Endothelial cell of umbilical vein (primary cell): ENCODE results near the gene SEMA4D. TPM values are rescaled to one million over a fixed set of nuclear protein-coding genes. Genes with fewer than 3 reads are reported as not detected.

Experiments
- BruUV-seq: library from RNA; stranded (reverse); fragments of 400-500 nt; replicated peaks from 2 replicates; lab custom pipeline; 2021; lab: Mats Ljungman, UMichigan
- CTCF ChIA-PET: fragments of 300-600, 350-600 bp; sonication (Branson Sonifier 250); formaldehyde crosslinking; loops from one replicate; lab custom pipeline; 2021; ENCODE audit warnings: antibody characterized with exemption, inconsistent platforms; lab: Charles Lee
- POLR2A ChIA-PET: fragments of 300-600, 350-600 bp; sonication (Branson Sonifier 250); formaldehyde crosslinking; loops from one replicate; lab custom pipeline; 2021; ENCODE audit warnings: antibody characterized with exemption, inconsistent platforms; lab: Charles Lee
- DNase-seq: peaks from one replicate; pipeline ENCODE4 v3.0.0-alpha.2; 2011; ENCODE audit warnings: low read depth, low spot score
- FAIRE-seq: peaks from 2 replicates; lab custom pipeline; 2011; peaks lifted over from hg19 to GRCh38; lab: Jason Lieb, UNC
- H2AFZ ChIP-seq: 2 replicates; pipeline ENCODE4 v1.6.0; 2012; ENCODE audit warnings: low read depth, low read length, control low read depth, inconsistent platforms
- H3K27ac ChIP-seq: 2 replicates; pipeline ENCODE4 v1.5.1; 2011; ENCODE audit warnings: low read depth, mild to moderate bottlenecking, control low read depth, low read length, moderate library complexity; ENCODE audit not compliant: insufficient read depth
- H3K27me3 ChIP-seq, 2 experiments: 2 replicates each; pipeline versions ENCODE4 v1.6.0 to v1.6.1; 2011; ENCODE audit warnings: low read length in 2 of 2, mixed read lengths in 1 of 2; ENCODE audit not compliant: control insufficient read depth in 2 of 2, insufficient read depth in 2 of 2
- H3K36me3 ChIP-seq, 2 experiments: 2 replicates in 1 of 2; 3 replicates in 1 of 2; pipeline ENCODE4 v1.5.1; 2011; ENCODE audit warnings: low read length in 2 of 2, mild to moderate bottlenecking in 1 of 2, moderate library complexity in 1 of 2; ENCODE audit not compliant: control insufficient read depth in 2 of 2, insufficient read depth in 2 of 2; ENCODE audit errors: extremely low read depth in 1 of 2
- H3K4me1 ChIP-seq: 3 replicates; pipeline ENCODE4 v1.5.1; 2011; ENCODE audit warnings: mild to moderate bottlenecking, low read length; ENCODE audit not compliant: control insufficient read depth, insufficient read depth; ENCODE audit errors: extremely low read depth
- H3K4me2 ChIP-seq: 2 replicates; pipeline ENCODE4 v1.6.1; 2011; ENCODE audit warnings: low read length, control low read depth, mixed read lengths; ENCODE audit not compliant: insufficient read depth
- H3K4me3 ChIP-seq, 3 experiments: fragments of 200-600 bp in 1 of 3; sonication (generic), shearing (Covaris generic) in 1 of 3; replicated peaks in 1 of 3; 2 replicates each; pipeline ENCODE4 v1.5.1; 2011 to 2016; ENCODE audit warnings: control low read depth in 3 of 3, low read length in 3 of 3, mild to moderate bottlenecking in 2 of 3, inconsistent platforms in 1 of 3, low read depth in 1 of 3, moderate library complexity in 1 of 3; ENCODE audit not compliant: insufficient read depth in 1 of 3
- H3K79me2 ChIP-seq: 2 replicates; pipeline ENCODE4 v1.6.0; 2012; ENCODE audit warnings: low read length, inconsistent platforms; ENCODE audit not compliant: control insufficient read depth, insufficient read depth
- H3K9ac ChIP-seq: replicated peaks from 2 replicates; pipeline ENCODE3; 2011; ENCODE audit warnings: low read length, control low read depth; ENCODE audit not compliant: insufficient read depth; ENCODE audit errors: extremely low read depth
- H3K9me1 ChIP-seq: replicated peaks from 3 replicates; pipeline ENCODE4 v1.6.0; 2011; ENCODE audit warnings: mild to moderate bottlenecking, low read length; ENCODE audit not compliant: control insufficient read depth, insufficient read depth; ENCODE audit errors: extremely low read depth
- H3K9me3 ChIP-seq: replicated peaks from 2 replicates; pipeline ENCODE4 v1.5.1; 2012; ENCODE audit warnings: low read length, inconsistent platforms; ENCODE audit not compliant: control insufficient read depth, insufficient read depth
- H4K20me1 ChIP-seq: replicated peaks from 2 replicates; pipeline ENCODE3; 2011; ENCODE audit warnings: mild to moderate bottlenecking, low read length; ENCODE audit not compliant: control insufficient read depth, insufficient read depth; ENCODE audit errors: extremely low read depth
- CTCF ChIP-seq, 2 donors: IDR thresholded peaks; 1 replicate in 1 of 2; 2 replicates in 1 of 2; pipeline ENCODE4 v1.5.1; 2011; ENCODE audit warnings: low read length in 2 of 2, mild to moderate bottlenecking in 2 of 2, moderate library complexity in 2 of 2, control low read depth in 1 of 2, inconsistent platforms in 1 of 2, low read depth in 1 of 2; ENCODE audit not compliant: insufficient read depth in 1 of 2; ENCODE audit errors: extremely low read depth in 1 of 2
- EZH2 ChIP-seq: IDR thresholded peaks from 2 replicates; pipeline ENCODE4 v1.6.1; 2012; ENCODE audit warnings: borderline replicate concordance, low read depth, mild to moderate bottlenecking, moderate library complexity, low read length, inconsistent platforms; ENCODE audit not compliant: severe bottlenecking
- FOS ChIP-seq: IDR thresholded peaks from 2 replicates; pipeline ENCODE4 v1.6.1; 2011; ENCODE audit warnings: mild to moderate bottlenecking, low read length, moderate library complexity, borderline replicate concordance; ENCODE audit not compliant: insufficient read depth
- GATA2 ChIP-seq: IDR thresholded peaks from 2 replicates; pipeline ENCODE4 v1.7.0; 2011; ENCODE audit warnings: low read depth, mild to moderate bottlenecking, moderate library complexity, mixed read lengths, low read length; ENCODE audit not compliant: insufficient read length, insufficient read depth
- JUN ChIP-seq: IDR thresholded peaks from 2 replicates; pipeline ENCODE4 v1.6.1; 2011; ENCODE audit warnings: borderline replicate concordance, low read depth; ENCODE audit not compliant: insufficient read length, insufficient read depth
- MAX ChIP-seq: IDR thresholded peaks from 2 replicates; pipeline ENCODE4 v1.6.1; 2011; ENCODE audit not compliant: insufficient read depth, insufficient read length
- MYC ChIP-seq: IDR thresholded peaks from one replicate; pipeline ENCODE4 v1.6.1; 2011; ENCODE audit warnings: mild to moderate bottlenecking, low read depth, low read length
- POLR2A ChIP-seq: IDR thresholded peaks from 2 replicates; pipeline ENCODE4 v1.6.1; 2012; ENCODE audit warnings: low read depth, mild to moderate bottlenecking, control low read depth, low read length
- POLR2AphosphoS5 ChIP-seq: IDR thresholded peaks from 2 replicates; pipeline ENCODE4 v1.6.1; 2012; ENCODE audit warnings: low read depth, mild to moderate bottlenecking, control low read depth, low read length, moderate library complexity; ENCODE audit not compliant: insufficient read depth
- dilution Hi-C: fragments of 300-500 bp; cut with MboI; formaldehyde crosslinking; loops from one replicate; pipeline ENCODE4 v1.15.0; 2019; ENCODE audit warnings: low sequenced_read_pairs; ENCODE audit not compliant: extremely low pct_ligation_motif_present
- intact Hi-C: fragments of 100-400 bp; cut with micrococcal nuclease; formaldehyde crosslinking; loops from one replicate; pipeline ENCODE4 v1.10.0; 2022
- polyA plus RNA-seq, 4 experiments: library from polyadenylated mRNA; depleted of rRNA in 3 of 4; stranded (reverse) in 3 of 4; unstranded in 1 of 4; fragments of >200 nt; gene quantifications; 2 replicates each; pipeline versions ENCODE4 v1.2.1 to v1.2.3, GENCODE V29; 2011 to 2012; ENCODE audit warnings: missing spikeins in 1 of 4
- total RNA-seq: library from RNA; stranded (reverse); gene quantifications from 2 replicates; pipeline ENCODE4 v1.2.3, GENCODE V29; 2021

The SEMA4D gene
- total and polyA plus RNA-seq, 2 donors (not counting 3 experiments of a cell fraction or from before 2014, with no cell fraction given): 3.9 to 15.7 TPM

- Histone ChIP-seq H3K27ac (no peak overlapping the region), H3K9me1 (no peaks in the 10 kb centered on the region), H3K4me3 (no peak overlapping the region), H3K9me3 (no peaks in the 10 kb centered on the region), H3K4me1 (peaks cover 18% of the 10 kb centered on the region), H4K20me1 (no peaks in the 10 kb centered on the region), H3K27me3 (no peaks in the 10 kb centered on the region), H3K79me2 (no peaks in the 10 kb centered on the region), H3K36me3 (no peaks in the 10 kb centered on the region), H3K4me2 (no peak overlapping the region), H2AFZ (no peak overlapping the region), H3K9ac (no peak overlapping the region)
- FAIRE-seq (no peak), DNase-seq (no peak)
- intact Hi-C loops: no loop called here
- ChIA-PET POLR2A (no interaction called here), CTCF (interaction anchor here (4.7 kb wide), 1 partner anchor 22 kb away, joined by 29 read pairs; no protein-coding TSS in a partner anchor)
- TF ChIP-seq POLR2A (no peak), MYC (no peak), POLR2AphosphoS5 (no peak), MAX (no peak), EZH2 (no peak), CTCF (IDR thresholded peaks at IDR 0.05; ENCODE audit: extremely low read depth in 1 of 2, insufficient read depth in 1 of 2, low read depth in 1 of 2, low read length in 2 of 2) (no peak), GATA2 (no peak), JUN (no peak), FOS (no peak)
- dilution Hi-C loops: no loop called here
- no TSS peak for BruUV-seq
Measured at GRCh38 chr9:89526667-89527066, 28.8 kb upstream of the SEMA4D start.
